Activated CD4-positive, CD25-positive, alpha-beta regulatory T cell treated with anti-CD3 and anti-CD28 coated beads, Interleukin-2, amount 50 U/mL, for 16 hours (primary cell): ENCODE data around the gene EFNA1.

Experiments used
- DNase-seq: peaks from one replicate; pipeline ENCODE4 v3.0.0-alpha.2; 2020; ENCODE audit warnings: low read depth, low spot score

Gene EFNA1

GRCh38 chr1:155124503-155125463 lies 2.9 kb upstream of the EFNA1 start:
- DNase-seq, result no peak

GRCh38 chr1:155125511-155125945 lies 2.1 kb upstream of the EFNA1 start:
- DNase-seq, result no peak

GRCh38 chr1:155125946-155126555 lies 1.6 kb upstream of the EFNA1 start:
- DNase-seq, result no peak

GRCh38 chr1:155126556-155127104 lies 1.0 kb upstream of the EFNA1 start:
- no peak for DNase-seq

- DNase-seq, result no peak
Observed at GRCh38 chr1:155127967-155128754, 485 bp downstream of the EFNA1 start.

- DNase-seq, result no peak
Observed at GRCh38 chr1:155128755-155129473, 1.2 kb downstream of the EFNA1 start.

- DNase-seq, result no peak
Observed at GRCh38 chr1:155130272-155131006, 2.8 kb downstream of the EFNA1 start.

- no peak for DNase-seq
Observed at GRCh38 chr1:155131285-155131684, 3.6 kb downstream of the EFNA1 start.

- no peak for DNase-seq
Observed at GRCh38 chr1:155131856-155132255, 4.2 kb downstream of the EFNA1 start.

- no peak for DNase-seq
Observed at GRCh38 chr1:155133799-155134281, 6.2 kb downstream of the EFNA1 start.

- DNase-seq, result no peak
Observed at GRCh38 chr1:155134322-155134721, 6.6 kb downstream of the EFNA1 start.

- peak; percentile 22 for DNase-seq
Observed at GRCh38 chr1:155134880-155135414, 7.3 kb downstream of the EFNA1 start.

- DNase-seq, result peak; percentile 80
Observed at GRCh38 chr1:155135415-155136028, 7.8 kb downstream of the EFNA1 start, which contains the start of gene SLC50A1. Gene SLC50A1, plus strand, starts transcription at chr1:155135852. Its CDS starts 60 bp downstream, at chr1:155135912.

- DNase-seq, result no peak
Observed at GRCh38 chr1:155136748-155137147, 9.1 kb downstream of the EFNA1 start.

- DNase-seq, result no peak
Observed at GRCh38 chr1:155137154-155137949, 9.7 kb downstream of the EFNA1 start.

GRCh38 chr1:155139895-155140629 lies 12.4 kb downstream of the EFNA1 start, which contains the start of gene DPM3:
Gene DPM3, minus strand, starts transcription at chr1:155140531. Its CDS starts 291 bp downstream, at chr1:155140240.
- DNase-seq, result peak; percentile 81

GRCh38 chr1:155140630-155140953 lies 12.9 kb downstream of the EFNA1 start:
- DNase-seq, result no peak

- no peak for DNase-seq
Observed at GRCh38 chr1:155141749-155142148, 14.1 kb downstream of the EFNA1 start.
